ENCODE measurements around the gene PP2D1.

GRCh38 chr3:19954676-19955075, 57.4 kb downstream of the PP2D1 start:
- no peak for TF ChIP-seq CTCF (IDR thresholded peaks at IDR 0.05; ENCODE audit: low read depth, low read length)
- TF ChIP-seq EZH2phosphoT487 (IDR thresholded peaks at IDR 0.05; ENCODE audit: low read depth): no peak
